ENCODE measurements around the gene CDAN1. TPM values are rescaled to one million over a fixed set of nuclear protein-coding genes. Genes with fewer than 3 reads are reported as not detected.

The CDAN1 gene
- total RNA-seq, 1 experiment from 2014 or later = 16.4 TPM

- TF ChIP-seq ATF6 (CRISPR knock-in tag; IDR thresholded peaks at IDR 0.05) (no peak), ZNF263 (CRISPR knock-in tag; IDR thresholded peaks at IDR 0.05; ENCODE audit: low read depth) (no peak)
- TF ChIP-seq, protein P1, sequence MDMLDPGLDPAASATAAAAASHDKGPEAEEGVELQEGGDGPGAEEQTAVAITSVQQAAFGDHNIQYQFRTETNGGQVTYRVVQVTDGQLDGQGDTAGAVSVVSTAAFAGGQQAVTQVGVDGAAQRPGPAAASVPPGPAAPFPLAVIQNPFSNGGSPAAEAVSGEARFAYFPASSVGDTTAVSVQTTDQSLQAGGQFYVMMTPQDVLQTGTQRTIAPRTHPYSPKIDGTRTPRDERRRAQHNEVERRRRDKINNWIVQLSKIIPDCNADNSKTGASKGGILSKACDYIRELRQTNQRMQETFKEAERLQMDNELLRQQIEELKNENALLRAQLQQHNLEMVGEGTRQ (CRISPR knock-in tag; IDR thresholded peaks at IDR 0.05) = no peak
These were observed 11.5 kb downstream of the CDAN1 start (continued) for GRCh38 chr15:42725331-42725903.

DNA sequence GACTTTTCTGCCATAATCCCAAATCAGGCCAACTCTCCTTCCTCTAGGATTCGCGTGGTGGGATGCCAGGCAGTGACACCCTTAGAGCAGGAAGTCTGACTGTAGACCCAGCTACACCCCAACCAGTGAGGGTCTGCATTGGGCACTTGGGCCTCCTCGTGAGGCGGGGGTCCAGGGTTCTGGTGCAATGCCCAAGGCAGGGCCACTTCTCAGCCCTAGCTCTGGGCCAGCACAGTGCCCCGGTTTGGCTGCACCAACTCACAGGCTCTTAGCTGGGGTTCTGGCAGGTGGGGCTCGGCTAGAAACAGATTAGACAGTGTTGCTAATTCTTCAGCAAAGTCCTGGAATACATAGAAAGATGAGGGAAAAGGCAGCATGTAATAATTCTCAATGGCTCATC lies 12.7 kb downstream of the CDAN1 start:
- no peaks in the 10 kb centered on the region for H3K27me3 Mint-ChIP-seq (ENCODE audit: low read depth)
- H3K9me3 Mint-ChIP-seq = no peaks in the 10 kb centered on the region
- peaks cover 29% of the 10 kb centered on the region for H3K36me3 Mint-ChIP-seq
- no peak overlapping the region for H3K4me3 Mint-ChIP-seq
- ATAC-seq = no peak
- ChIA-PET POLR2A (no interaction called here), CTCF (no interaction called here)
- H3K4me1 Mint-ChIP-seq = peaks cover 9% of the 10 kb centered on the region
- TF ChIP-seq CDX4 (CRISPR knock-in tag; IDR thresholded peaks at IDR 0.05; ENCODE audit: borderline replicate concordance) = no peak
- no peak for TF ChIP-seq TEAD1 (CRISPR knock-in tag; IDR thresholded peaks at IDR 0.05)
- TF ChIP-seq NR2C2 (CRISPR knock-in tag; IDR thresholded peaks at IDR 0.05) = no peak
- no peak for TF ChIP-seq SP1 (CRISPR knock-in tag; conservative IDR thresholded peaks at IDR 0.05)
- TF ChIP-seq IRF2 (CRISPR knock-in tag; IDR thresholded peaks at IDR 0.05; ENCODE audit: borderline replicate concordance, low read depth) = no peak
- TF ChIP-seq NR1H2 (CRISPR knock-in tag; IDR thresholded peaks at IDR 0.05) = no peak
- no peak for TF ChIP-seq ZSCAN18 (CRISPR knock-in tag; IDR thresholded peaks at IDR 0.05)
- TF ChIP-seq NR3C1 (CRISPR knock-in tag; conservative IDR thresholded peaks at IDR 0.05; ENCODE audit: low read depth) = no peak
- TF ChIP-seq PRDM15 (CRISPR knock-in tag; IDR thresholded peaks at IDR 0.05) = no peak
- TF ChIP-seq PRRX2 (CRISPR knock-in tag; IDR thresholded peaks at IDR 0.05) = no peak
- no peak for TF ChIP-seq ATF1 (CRISPR knock-in tag; IDR thresholded peaks at IDR 0.05)
- DNase-seq (ENCODE audit: low spot score) = no peak
- no peak overlapping the region for H3K27ac Mint-ChIP-seq

DNA sequence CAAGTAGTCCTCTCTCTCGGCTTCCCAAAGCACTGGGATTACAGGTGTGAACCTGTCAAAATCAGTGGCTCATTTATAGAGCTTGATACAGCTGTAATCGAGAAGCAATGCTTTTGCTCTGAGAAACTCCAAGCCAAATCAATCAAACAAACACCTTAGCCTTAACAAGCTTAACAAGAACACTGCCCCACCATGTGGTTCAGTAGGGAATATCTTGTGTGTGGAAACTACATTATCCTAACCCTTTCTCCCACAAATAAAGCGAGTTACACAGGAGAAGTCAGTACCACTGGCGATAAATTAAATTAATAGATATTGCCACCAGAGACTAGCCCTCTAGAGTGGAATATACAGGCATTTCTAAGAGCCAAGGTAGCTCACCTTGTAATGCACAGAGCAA lies 13.9 kb downstream of the CDAN1 start:
- H3K9me3 Mint-ChIP-seq = no peaks in the 10 kb centered on the region
- ATAC-seq = no peak
- POLR2A ChIA-PET = no interaction called here
- TF ChIP-seq ELF4 (CRISPR knock-in tag; IDR thresholded peaks at IDR 0.05; ENCODE audit: low read depth) (no peak), ZNF396 (CRISPR knock-in tag; IDR thresholded peaks at IDR 0.05; ENCODE audit: borderline replicate concordance) (no peak), KAT7 (CRISPR knock-in tag; IDR thresholded peaks at IDR 0.05; ENCODE audit: borderline replicate concordance) (no peak), ESRRA (CRISPR knock-in tag; IDR thresholded peaks at IDR 0.05; ENCODE audit: borderline replicate concordance) (no peak)
- TF ChIP-seq, protein P2, sequence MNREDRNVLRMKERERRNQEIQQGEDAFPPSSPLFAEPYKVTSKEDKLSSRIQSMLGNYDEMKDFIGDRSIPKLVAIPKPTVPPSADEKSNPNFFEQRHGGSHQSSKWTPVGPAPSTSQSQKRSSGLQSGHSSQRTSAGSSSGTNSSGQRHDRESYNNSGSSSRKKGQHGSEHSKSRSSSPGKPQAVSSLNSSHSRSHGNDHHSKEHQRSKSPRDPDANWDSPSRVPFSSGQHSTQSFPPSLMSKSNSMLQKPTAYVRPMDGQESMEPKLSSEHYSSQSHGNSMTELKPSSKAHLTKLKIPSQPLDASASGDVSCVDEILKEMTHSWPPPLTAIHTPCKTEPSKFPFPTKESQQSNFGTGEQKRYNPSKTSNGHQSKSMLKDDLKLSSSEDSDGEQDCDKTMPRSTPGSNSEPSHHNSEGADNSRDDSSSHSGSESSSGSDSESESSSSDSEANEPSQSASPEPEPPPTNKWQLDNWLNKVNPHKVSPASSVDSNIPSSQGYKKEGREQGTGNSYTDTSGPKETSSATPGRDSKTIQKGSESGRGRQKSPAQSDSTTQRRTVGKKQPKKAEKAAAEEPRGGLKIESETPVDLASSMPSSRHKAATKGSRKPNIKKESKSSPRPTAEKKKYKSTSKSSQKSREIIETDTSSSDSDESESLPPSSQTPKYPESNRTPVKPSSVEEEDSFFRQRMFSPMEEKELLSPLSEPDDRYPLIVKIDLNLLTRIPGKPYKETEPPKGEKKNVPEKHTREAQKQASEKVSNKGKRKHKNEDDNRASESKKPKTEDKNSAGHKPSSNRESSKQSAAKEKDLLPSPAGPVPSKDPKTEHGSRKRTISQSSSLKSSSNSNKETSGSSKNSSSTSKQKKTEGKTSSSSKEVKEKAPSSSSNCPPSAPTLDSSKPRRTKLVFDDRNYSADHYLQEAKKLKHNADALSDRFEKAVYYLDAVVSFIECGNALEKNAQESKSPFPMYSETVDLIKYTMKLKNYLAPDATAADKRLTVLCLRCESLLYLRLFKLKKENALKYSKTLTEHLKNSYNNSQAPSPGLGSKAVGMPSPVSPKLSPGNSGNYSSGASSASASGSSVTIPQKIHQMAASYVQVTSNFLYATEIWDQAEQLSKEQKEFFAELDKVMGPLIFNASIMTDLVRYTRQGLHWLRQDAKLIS (CRISPR knock-in tag; IDR thresholded peaks at IDR 0.05; ENCODE audit: borderline replicate concordance) = no peak

More for the DNA sequence above, 13.9 kb downstream of the CDAN1 start:
- CTCF ChIA-PET = interaction anchor here (0.6 to 1.5 kb wide), 7 partner anchors 8 to 203 kb away, joined by 3 to 7 read pairs (median 4); no protein-coding TSS in a partner anchor
- H3K4me1 Mint-ChIP-seq = no peaks in the 10 kb centered on the region
- H3K36me3 Mint-ChIP-seq = peaks cover 24% of the 10 kb centered on the region
- no peak overlapping the region for H3K4me3 Mint-ChIP-seq
- no peak overlapping the region for H3K27ac Mint-ChIP-seq
- no peaks in the 10 kb centered on the region for H3K27me3 Mint-ChIP-seq (ENCODE audit: low read depth)
- no peak for DNase-seq (ENCODE audit: low spot score)
